ENCODE measurements around the gene SCN5A.

Gene SCN5A

GRCh38 chr3:38519651-38520050, 129.8 kb downstream of the SCN5A start:
- Mint-ChIP-seq H3K27me3 (no peaks in the 10 kb centered on the region), H3K36me3 (ENCODE audit: low read depth) (peaks cover 53% of the 10 kb centered on the region), H3K9me3 (no peaks in the 10 kb centered on the region), H3K27ac (no peak overlapping the region), H3K4me3 (no peak overlapping the region), H3K4me1 (ENCODE audit: low read depth) (no peaks in the 10 kb centered on the region)
- intact Hi-C loops (cut with micrococcal nuclease) = no loop called here

- no peaks in the 10 kb centered on the region for H3K4me1 Mint-ChIP-seq (ENCODE audit: low read depth)
- H3K4me3 Mint-ChIP-seq = no peak overlapping the region
- H3K27ac Mint-ChIP-seq = no peak overlapping the region
- no peaks in the 10 kb centered on the region for H3K9me3 Mint-ChIP-seq
- H3K36me3 Mint-ChIP-seq (ENCODE audit: low read depth) = peaks cover 51% of the 10 kb centered on the region
- no peaks in the 10 kb centered on the region for H3K27me3 Mint-ChIP-seq
- intact Hi-C loops (cut with micrococcal nuclease) = no loop called here
These were observed 130.5 kb downstream of the SCN5A start for GRCh38 chr3:38519000-38519399.

- Mint-ChIP-seq H3K4me1 (ENCODE audit: low read depth) (no peaks in the 10 kb centered on the region), H3K9me3 (no peaks in the 10 kb centered on the region), H3K27ac (no peak overlapping the region), H3K27me3 (no peaks in the 10 kb centered on the region), H3K36me3 (ENCODE audit: low read depth) (peaks cover 40% of the 10 kb centered on the region), H3K4me3 (no peak overlapping the region)
- intact Hi-C loops (cut with micrococcal nuclease) = no loop called here
These were observed 132.8 kb downstream of the SCN5A start for GRCh38 chr3:38516669-38517068.

- H3K27ac Mint-ChIP-seq = no peak overlapping the region
- intact Hi-C loops (cut with micrococcal nuclease) = no loop called here
- no peaks in the 10 kb centered on the region for H3K9me3 Mint-ChIP-seq
- H3K4me3 Mint-ChIP-seq = no peak overlapping the region
- no peaks in the 10 kb centered on the region for H3K4me1 Mint-ChIP-seq (ENCODE audit: low read depth)
- H3K27me3 Mint-ChIP-seq = no peaks in the 10 kb centered on the region
- peaks cover 40% of the 10 kb centered on the region for H3K36me3 Mint-ChIP-seq (ENCODE audit: low read depth)
These were observed 134.1 kb downstream of the SCN5A start for GRCh38 chr3:38515367-38515766.

- peaks cover 51% of the 10 kb centered on the region for H3K36me3 Mint-ChIP-seq (ENCODE audit: low read depth)
- intact Hi-C loops (cut with micrococcal nuclease) = no loop called here
- no peaks in the 10 kb centered on the region for H3K9me3 Mint-ChIP-seq
- H3K27me3 Mint-ChIP-seq = no peaks in the 10 kb centered on the region
- no peak overlapping the region for H3K27ac Mint-ChIP-seq
- no peak overlapping the region for H3K4me3 Mint-ChIP-seq
- no peaks in the 10 kb centered on the region for H3K4me1 Mint-ChIP-seq (ENCODE audit: low read depth)
These were observed 137.9 kb downstream of the SCN5A start for GRCh38 chr3:38511546-38511945.

- H3K27ac Mint-ChIP-seq = no peak overlapping the region
- no peak overlapping the region for H3K4me3 Mint-ChIP-seq
- no peaks in the 10 kb centered on the region for H3K9me3 Mint-ChIP-seq
- no peaks in the 10 kb centered on the region for H3K27me3 Mint-ChIP-seq
- intact Hi-C loops (cut with micrococcal nuclease) = no loop called here
- no peaks in the 10 kb centered on the region for H3K4me1 Mint-ChIP-seq (ENCODE audit: low read depth)
- peaks cover 51% of the 10 kb centered on the region for H3K36me3 Mint-ChIP-seq (ENCODE audit: low read depth)
These were observed 138.9 kb downstream of the SCN5A start for GRCh38 chr3:38510631-38511030.

GRCh38 chr3:38509732-38510131, 139.8 kb downstream of the SCN5A start:
- intact Hi-C loops (cut with micrococcal nuclease) = no loop called here
- H3K36me3 Mint-ChIP-seq (ENCODE audit: low read depth) = peaks cover 53% of the 10 kb centered on the region

GRCh38 chr3:38507120-38507519, 142.4 kb downstream of the SCN5A start:
- H3K4me1 Mint-ChIP-seq (ENCODE audit: low read depth) = no peaks in the 10 kb centered on the region

More at GRCh38 chr3:38509732-38510131, 139.8 kb downstream of the SCN5A start:
- Mint-ChIP-seq H3K4me1 (ENCODE audit: low read depth) (no peaks in the 10 kb centered on the region), H3K9me3 (no peaks in the 10 kb centered on the region), H3K27ac (no peak overlapping the region), H3K4me3 (no peak overlapping the region), H3K27me3 (no peaks in the 10 kb centered on the region)

GRCh38 chr3:38500688-38501417, 148.6 kb downstream of the SCN5A start:
- H3K4me1 Mint-ChIP-seq (ENCODE audit: low read depth) = peaks cover 19% of the 10 kb centered on the region
- peaks cover 48% of the 10 kb centered on the region for H3K36me3 Mint-ChIP-seq (ENCODE audit: low read depth)

More at GRCh38 chr3:38507120-38507519, 142.4 kb downstream of the SCN5A start:
- intact Hi-C loops (cut with micrococcal nuclease) = no loop called here
- no peak overlapping the region for H3K27ac Mint-ChIP-seq
- H3K36me3 Mint-ChIP-seq (ENCODE audit: low read depth) = peaks cover 50% of the 10 kb centered on the region
- no peaks in the 10 kb centered on the region for H3K27me3 Mint-ChIP-seq
- H3K4me3 Mint-ChIP-seq = no peak overlapping the region
- no peaks in the 10 kb centered on the region for H3K9me3 Mint-ChIP-seq

More at GRCh38 chr3:38500688-38501417, 148.6 kb downstream of the SCN5A start:
- Mint-ChIP-seq H3K9me3 (no peaks in the 10 kb centered on the region), H3K27ac (no peak overlapping the region), H3K27me3 (no peaks in the 10 kb centered on the region), H3K4me3 (no peak overlapping the region)
- intact Hi-C loops (cut with micrococcal nuclease) = no loop called here

Measured in dendritic cell treated with granulocyte-macrophage colony-stimulating factor and Interleukin-4, amounts not matched to agents 40 ng/mL and 50 ng/mL, for 4 days (primary cell).